22Rv1 (cell line): Measurements from ENCODE around the gene ADAMTS17.

Experiments
- H3K27ac ChIP-seq: fragments of 450-650 bp; 2 replicates; pipeline ENCODE4 v1.5.1; 2017
- ZFX ChIP-seq: fragments of 450-650 bp; IDR thresholded peaks from 2 replicates; pipeline ENCODE4 v1.6.1; 2017; ENCODE audit warnings: antibody characterized with exemption, borderline replicate concordance
- TF ChIP-seq, protein P1 (sequence below): fragments of 450-650 bp; IDR thresholded peaks from 2 replicates; pipeline ENCODE4 v1.5.1; 2017; ENCODE audit warnings: mild to moderate bottlenecking

ADAMTS17 gene

DNA sequence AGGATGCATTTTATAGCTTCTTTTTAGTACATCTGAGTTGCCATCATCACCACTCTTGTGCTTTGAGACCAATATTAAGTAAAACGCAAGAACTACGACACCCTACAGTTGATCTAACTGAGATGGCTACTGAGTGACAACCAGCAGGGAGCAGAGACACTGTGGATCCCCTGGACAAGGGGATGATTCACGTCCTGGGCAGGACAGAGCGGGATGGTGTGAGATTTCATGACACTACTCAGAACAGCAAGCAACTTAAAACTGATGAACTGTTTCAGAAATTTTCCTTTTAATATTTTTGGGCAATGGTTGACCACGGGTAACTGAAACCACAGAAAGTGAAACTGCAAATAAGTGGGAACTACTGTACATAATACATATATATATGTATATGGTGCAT lies 299.2 kb downstream of the ADAMTS17 start:
- TF ChIP-seq, protein P1, sequence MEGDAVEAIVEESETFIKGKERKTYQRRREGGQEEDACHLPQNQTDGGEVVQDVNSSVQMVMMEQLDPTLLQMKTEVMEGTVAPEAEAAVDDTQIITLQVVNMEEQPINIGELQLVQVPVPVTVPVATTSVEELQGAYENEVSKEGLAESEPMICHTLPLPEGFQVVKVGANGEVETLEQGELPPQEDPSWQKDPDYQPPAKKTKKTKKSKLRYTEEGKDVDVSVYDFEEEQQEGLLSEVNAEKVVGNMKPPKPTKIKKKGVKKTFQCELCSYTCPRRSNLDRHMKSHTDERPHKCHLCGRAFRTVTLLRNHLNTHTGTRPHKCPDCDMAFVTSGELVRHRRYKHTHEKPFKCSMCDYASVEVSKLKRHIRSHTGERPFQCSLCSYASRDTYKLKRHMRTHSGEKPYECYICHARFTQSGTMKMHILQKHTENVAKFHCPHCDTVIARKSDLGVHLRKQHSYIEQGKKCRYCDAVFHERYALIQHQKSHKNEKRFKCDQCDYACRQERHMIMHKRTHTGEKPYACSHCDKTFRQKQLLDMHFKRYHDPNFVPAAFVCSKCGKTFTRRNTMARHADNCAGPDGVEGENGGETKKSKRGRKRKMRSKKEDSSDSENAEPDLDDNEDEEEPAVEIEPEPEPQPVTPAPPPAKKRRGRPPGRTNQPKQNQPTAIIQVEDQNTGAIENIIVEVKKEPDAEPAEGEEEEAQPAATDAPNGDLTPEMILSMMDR: no peak
- TF ChIP-seq ZFX: no peak
- no peak overlapping the region for H3K27ac ChIP-seq

DNA sequence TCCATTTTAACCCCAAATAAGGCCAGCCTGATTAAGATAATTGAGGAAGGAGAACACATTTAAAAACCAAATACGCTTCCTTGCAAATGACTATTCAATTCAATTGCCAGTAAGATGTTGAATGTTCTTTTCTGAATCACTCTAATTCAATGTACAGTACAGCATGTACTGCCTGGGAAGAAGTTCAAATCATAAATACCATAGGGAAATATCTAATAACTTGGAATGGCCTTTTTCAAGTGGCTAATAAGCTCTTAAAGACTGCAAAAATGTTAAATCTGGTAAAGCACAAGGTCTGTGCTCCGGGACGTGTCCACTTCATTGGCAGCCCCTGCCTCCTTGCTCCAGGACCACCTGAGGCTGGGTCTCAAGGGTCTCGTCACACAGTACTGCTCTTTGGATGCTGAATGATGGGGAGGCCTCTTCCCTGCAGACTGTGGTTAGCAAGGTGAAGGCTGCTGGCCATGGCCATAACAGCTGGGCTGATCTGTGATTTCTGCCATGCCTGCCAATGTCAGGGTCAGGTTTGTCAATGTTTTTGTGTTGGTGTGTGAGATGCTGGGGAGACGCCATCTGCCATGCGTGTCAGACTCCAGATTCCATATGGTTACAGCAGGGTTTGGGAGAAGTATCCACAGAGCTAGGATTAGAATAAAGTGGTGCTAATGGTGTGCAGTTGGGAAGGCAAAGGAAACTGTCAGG lies 300.5 kb downstream of the ADAMTS17 start:
- TF ChIP-seq, protein P1: no peak
- TF ChIP-seq ZFX: no peak
- no peak overlapping the region for H3K27ac ChIP-seq

DNA sequence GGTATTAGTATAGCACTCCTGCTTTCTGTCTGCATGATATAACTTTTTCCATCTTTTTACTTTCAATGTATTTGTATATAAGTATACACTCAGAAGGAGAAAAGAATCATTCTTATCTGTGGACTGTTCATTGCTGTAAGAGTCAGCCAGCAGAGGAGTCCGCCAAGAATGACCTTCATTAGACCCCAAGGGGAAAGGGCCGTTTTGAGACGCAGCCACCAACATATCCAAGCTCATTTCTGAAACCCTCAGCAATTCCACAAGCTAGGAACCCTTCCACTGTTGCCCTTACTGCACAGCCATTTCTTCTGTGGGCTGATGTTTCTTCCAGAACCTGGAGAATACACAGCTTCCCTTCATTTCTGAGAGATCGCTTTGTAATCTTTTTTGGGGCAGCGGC lies 301.8 kb downstream of the ADAMTS17 start:
- TF ChIP-seq, protein P1: no peak
- no peak for TF ChIP-seq ZFX
- no peak overlapping the region for H3K27ac ChIP-seq

DNA sequence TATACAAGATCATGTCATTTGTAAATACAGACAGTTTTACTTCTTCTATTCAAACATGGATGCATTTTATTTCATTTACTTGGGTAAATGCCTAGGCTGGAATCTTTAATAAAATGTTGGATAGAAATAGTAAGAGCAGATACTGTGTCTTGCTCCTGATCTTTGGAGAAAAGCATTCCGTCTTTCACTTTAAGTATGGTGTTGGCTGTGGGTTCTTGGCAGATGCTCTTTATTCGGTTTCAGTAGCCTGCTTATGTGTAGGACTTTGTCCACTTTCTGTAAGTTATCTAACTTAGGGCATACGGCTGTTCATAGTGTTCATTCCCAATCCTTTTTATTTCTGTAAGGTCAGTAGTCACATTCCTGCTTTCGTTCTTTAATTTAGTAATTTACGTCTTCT lies 303.0 kb downstream of the ADAMTS17 start:
- TF ChIP-seq ZFX: no peak
- TF ChIP-seq, protein P1: no peak
- H3K27ac ChIP-seq: no peak overlapping the region

DNA sequence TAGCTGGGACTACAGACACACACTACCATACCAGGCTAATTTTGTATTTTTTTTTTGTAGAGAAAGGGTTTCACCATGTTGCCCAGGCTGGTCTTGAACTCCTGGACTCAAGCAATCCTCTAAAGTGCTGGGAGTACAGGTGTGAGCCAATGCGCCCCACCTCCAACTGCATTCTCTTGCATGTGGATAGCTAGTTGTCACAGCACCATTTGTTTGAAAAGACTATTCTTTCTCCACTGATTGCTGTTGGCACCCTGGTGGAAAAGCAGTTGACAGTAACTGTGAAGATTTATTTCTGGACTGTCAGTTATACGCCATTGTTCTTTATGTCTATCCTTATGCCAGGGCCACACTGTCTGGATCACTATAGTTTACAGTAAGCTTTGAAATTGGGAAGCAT lies 303.9 kb downstream of the ADAMTS17 start:
- TF ChIP-seq, protein P1: no peak
- no peak for TF ChIP-seq ZFX

DNA sequence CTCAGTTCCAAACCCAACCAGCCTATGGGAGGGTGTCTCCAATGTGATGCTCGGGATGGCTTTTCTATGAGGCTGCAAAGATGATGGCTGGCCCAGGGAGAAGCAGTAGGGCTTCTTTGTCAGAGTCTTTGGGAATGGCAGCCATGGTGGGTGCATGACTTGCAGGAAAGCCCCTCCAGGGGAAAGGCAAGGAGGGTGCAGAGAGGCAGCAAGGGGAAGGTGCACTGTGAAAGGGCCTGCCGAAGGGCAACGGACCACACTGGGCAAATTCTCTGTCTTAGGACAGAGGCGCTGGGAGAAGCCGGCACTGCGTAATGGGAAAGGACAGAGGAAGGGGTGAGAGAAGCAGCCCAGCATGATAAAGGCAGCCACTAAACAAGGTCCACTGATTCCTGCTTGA lies 305.8 kb downstream of the ADAMTS17 start:
- H3K27ac ChIP-seq: no peak overlapping the region
- no peak for TF ChIP-seq ZFX
- TF ChIP-seq, protein P1: no peak

More for the DNA sequence above, 303.9 kb downstream of the ADAMTS17 start:
- no peak overlapping the region for H3K27ac ChIP-seq

DNA sequence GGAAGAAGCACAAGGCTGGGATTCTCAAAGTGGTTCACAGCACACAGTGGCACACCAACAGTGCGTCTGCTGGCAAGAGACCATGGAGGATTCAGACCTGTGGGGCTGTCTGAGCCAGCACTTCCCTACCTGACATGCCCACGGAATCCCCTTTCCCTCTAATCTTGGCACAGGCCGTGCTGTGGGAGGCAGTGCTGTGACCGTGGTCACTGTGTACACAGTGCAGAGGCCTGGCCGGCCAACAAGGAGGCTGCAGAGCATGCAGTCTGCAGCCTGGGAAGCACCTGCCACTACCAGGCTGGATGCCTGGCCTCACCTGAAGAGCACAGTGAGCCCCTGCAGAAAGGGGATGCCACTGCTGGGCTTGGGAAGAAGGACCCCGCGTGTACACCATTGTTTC lies 307.6 kb downstream of the ADAMTS17 start:
- H3K27ac ChIP-seq: no peak overlapping the region
- TF ChIP-seq ZFX: no peak
- TF ChIP-seq, protein P1: no peak
